ENCODE measurements around the gene GCLM.

DNA sequence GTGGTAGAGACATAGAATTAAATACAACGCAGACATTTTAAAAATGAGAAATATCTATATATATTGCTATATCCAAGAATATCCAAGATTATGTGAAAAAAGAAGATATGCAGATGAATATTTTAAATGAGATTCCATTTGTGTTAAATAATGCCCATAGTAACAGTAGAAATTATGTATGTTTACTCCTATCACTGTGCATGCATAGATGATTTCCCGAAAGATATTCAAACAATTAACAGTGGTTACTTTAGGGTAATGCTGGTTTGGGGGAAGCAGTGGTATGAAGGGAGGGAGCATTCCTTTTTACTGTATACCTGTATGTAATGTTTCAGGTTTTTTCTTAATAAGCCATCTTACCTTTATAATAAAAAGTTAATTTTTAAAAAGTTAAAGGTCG, 55.3 kb downstream of the GCLM start:
- TF ChIP-seq, protein P1, sequence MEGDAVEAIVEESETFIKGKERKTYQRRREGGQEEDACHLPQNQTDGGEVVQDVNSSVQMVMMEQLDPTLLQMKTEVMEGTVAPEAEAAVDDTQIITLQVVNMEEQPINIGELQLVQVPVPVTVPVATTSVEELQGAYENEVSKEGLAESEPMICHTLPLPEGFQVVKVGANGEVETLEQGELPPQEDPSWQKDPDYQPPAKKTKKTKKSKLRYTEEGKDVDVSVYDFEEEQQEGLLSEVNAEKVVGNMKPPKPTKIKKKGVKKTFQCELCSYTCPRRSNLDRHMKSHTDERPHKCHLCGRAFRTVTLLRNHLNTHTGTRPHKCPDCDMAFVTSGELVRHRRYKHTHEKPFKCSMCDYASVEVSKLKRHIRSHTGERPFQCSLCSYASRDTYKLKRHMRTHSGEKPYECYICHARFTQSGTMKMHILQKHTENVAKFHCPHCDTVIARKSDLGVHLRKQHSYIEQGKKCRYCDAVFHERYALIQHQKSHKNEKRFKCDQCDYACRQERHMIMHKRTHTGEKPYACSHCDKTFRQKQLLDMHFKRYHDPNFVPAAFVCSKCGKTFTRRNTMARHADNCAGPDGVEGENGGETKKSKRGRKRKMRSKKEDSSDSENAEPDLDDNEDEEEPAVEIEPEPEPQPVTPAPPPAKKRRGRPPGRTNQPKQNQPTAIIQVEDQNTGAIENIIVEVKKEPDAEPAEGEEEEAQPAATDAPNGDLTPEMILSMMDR (IDR thresholded peaks at IDR 0.05), result no peak
- TF ChIP-seq POLR2A (IDR thresholded peaks at IDR 0.05), result no peak

Data from sigmoid colon (tissue), 3 donors.